SK-N-MC (cell line): ENCODE measurements around the gene PAX5.

Experiments used
- EZH2 ChIP-seq: fragments of 200-600 bp; sonication (generic); IDR thresholded peaks from one replicate; pipeline ENCODE4 v1.6.1; 2017; ENCODE audit warnings: antibody characterized with exemption
- POLR2AphosphoS5 ChIP-seq: IDR thresholded peaks from 2 replicates; pipeline ENCODE4 v1.6.1; 2012; ENCODE audit warnings: mild to moderate bottlenecking, low read depth, low read length, borderline replicate concordance

- TF ChIP-seq POLR2AphosphoS5, result no peak
- no peak for TF ChIP-seq EZH2
These were observed 4.9 kb upstream of the PAX5 start for GRCh38 chr9:37038943-37039464.
